ENCODE data around the gene NPAS3.

NPAS3 gene

GRCh38 chr14:33492491-33492890, 553.8 kb downstream of the NPAS3 start:
- Histone ChIP-seq H3K4me3 (no peak overlapping the region), H3K9me3 (no peaks in the 10 kb centered on the region), H3K4me1 (no peaks in the 10 kb centered on the region), H3K36me3 (replicated peaks) (no peaks in the 10 kb centered on the region), H3K27me3 (ENCODE audit: low read depth) (peaks cover 8% of the 10 kb centered on the region)
- DNase-seq (ENCODE audit: low spot score in 2 of 2) = no peak
- in situ Hi-C loops (cut with MboI; ENCODE audit: low sequenced_read_pairs) = no loop called here

GRCh38 chr14:33493266-33493665, 554.6 kb downstream of the NPAS3 start:
- Histone ChIP-seq H3K36me3 (replicated peaks) (no peaks in the 10 kb centered on the region), H3K4me3 (no peak overlapping the region), H3K27me3 (ENCODE audit: low read depth) (peaks cover 8% of the 10 kb centered on the region), H3K4me1 (no peaks in the 10 kb centered on the region), H3K9me3 (no peaks in the 10 kb centered on the region)
- no peak for DNase-seq (ENCODE audit: low spot score in 2 of 2)
- in situ Hi-C loops (cut with MboI; ENCODE audit: low sequenced_read_pairs) = no loop called here

- Histone ChIP-seq H3K36me3 (replicated peaks) (no peaks in the 10 kb centered on the region), H3K4me3 (no peak overlapping the region), H3K4me1 (no peaks in the 10 kb centered on the region), H3K9me3 (no peaks in the 10 kb centered on the region), H3K27me3 (ENCODE audit: low read depth) (peaks cover 8% of the 10 kb centered on the region)
- in situ Hi-C loops (cut with MboI; ENCODE audit: low sequenced_read_pairs) = no loop called here
- DNase-seq (ENCODE audit: low spot score in 2 of 2) = no peak
Measured at GRCh38 chr14:33493990-33494389, 555.3 kb downstream of the NPAS3 start.

GRCh38 chr14:33499687-33500086, 561.0 kb downstream of the NPAS3 start:
- no peak for DNase-seq (ENCODE audit: low spot score in 2 of 2)
- in situ Hi-C loops (cut with MboI; ENCODE audit: low sequenced_read_pairs) = no loop called here
- H3K4me3 ChIP-seq = no peak overlapping the region

GRCh38 chr14:33504246-33505099, 565.8 kb downstream of the NPAS3 start:
- H3K4me3 ChIP-seq = no peak overlapping the region
- peaks cover 32% of the 10 kb centered on the region for H3K27me3 ChIP-seq (ENCODE audit: low read depth)
- H3K36me3 ChIP-seq (replicated peaks) = no peaks in the 10 kb centered on the region
- DNase-seq (ENCODE audit: low spot score in 2 of 2) = no peak
- no peaks in the 10 kb centered on the region for H3K4me1 ChIP-seq
- no peaks in the 10 kb centered on the region for H3K9me3 ChIP-seq
- in situ Hi-C loops (cut with MboI; ENCODE audit: low sequenced_read_pairs) = no loop called here

More at GRCh38 chr14:33499687-33500086, 561.0 kb downstream of the NPAS3 start:
- H3K36me3 ChIP-seq (replicated peaks) = no peaks in the 10 kb centered on the region
- H3K27me3 ChIP-seq (ENCODE audit: low read depth) = peaks cover 32% of the 10 kb centered on the region
- no peaks in the 10 kb centered on the region for H3K4me1 ChIP-seq
- H3K9me3 ChIP-seq = no peaks in the 10 kb centered on the region

- Histone ChIP-seq H3K36me3 (replicated peaks) (no peaks in the 10 kb centered on the region), H3K4me3 (no peak overlapping the region), H3K27me3 (ENCODE audit: low read depth) (peaks cover 26% of the 10 kb centered on the region), H3K9me3 (no peaks in the 10 kb centered on the region), H3K4me1 (no peaks in the 10 kb centered on the region)
- no peak for DNase-seq (ENCODE audit: low spot score in 2 of 2)
- in situ Hi-C loops (cut with MboI; ENCODE audit: low sequenced_read_pairs) = no loop called here
Measured at GRCh38 chr14:33505266-33505962, 566.7 kb downstream of the NPAS3 start.

- Histone ChIP-seq H3K4me3 (no peak overlapping the region), H3K36me3 (replicated peaks) (no peaks in the 10 kb centered on the region), H3K4me1 (no peaks in the 10 kb centered on the region), H3K9me3 (no peaks in the 10 kb centered on the region), H3K27me3 (ENCODE audit: low read depth) (peaks cover 26% of the 10 kb centered on the region)
- in situ Hi-C loops (cut with MboI; ENCODE audit: low sequenced_read_pairs) = no loop called here
- no peak for DNase-seq (ENCODE audit: low spot score in 2 of 2)
Measured at GRCh38 chr14:33505963-33506329, 567.3 kb downstream of the NPAS3 start.

GRCh38 chr14:33508126-33509062, 569.7 kb downstream of the NPAS3 start:
- DNase-seq (ENCODE audit: low spot score in 2 of 2) = no peak
- Histone ChIP-seq H3K27me3 (ENCODE audit: low read depth) (peaks cover 13% of the 10 kb centered on the region), H3K36me3 (replicated peaks) (no peaks in the 10 kb centered on the region), H3K9me3 (no peaks in the 10 kb centered on the region), H3K4me3 (no peak overlapping the region), H3K4me1 (no peaks in the 10 kb centered on the region)
- in situ Hi-C loops (cut with MboI; ENCODE audit: low sequenced_read_pairs) = no loop called here

- no peaks in the 10 kb centered on the region for H3K9me3 ChIP-seq
- no peaks in the 10 kb centered on the region for H3K36me3 ChIP-seq (replicated peaks)
- no peak overlapping the region for H3K4me3 ChIP-seq
- in situ Hi-C loops (cut with MboI; ENCODE audit: low sequenced_read_pairs) = no loop called here
- no peak for DNase-seq (ENCODE audit: low spot score in 2 of 2)
- H3K4me1 ChIP-seq = no peaks in the 10 kb centered on the region
- peaks cover 7% of the 10 kb centered on the region for H3K27me3 ChIP-seq (ENCODE audit: low read depth)
Measured at GRCh38 chr14:33509454-33509853, 570.8 kb downstream of the NPAS3 start.

GRCh38 chr14:33510063-33510481, 571.4 kb downstream of the NPAS3 start:
- in situ Hi-C loops (cut with MboI; ENCODE audit: low sequenced_read_pairs) = no loop called here
- DNase-seq (ENCODE audit: low spot score in 2 of 2) = no peak
- H3K9me3 ChIP-seq = no peaks in the 10 kb centered on the region
- no peak overlapping the region for H3K4me3 ChIP-seq
- no peaks in the 10 kb centered on the region for H3K4me1 ChIP-seq
- no peaks in the 10 kb centered on the region for H3K36me3 ChIP-seq (replicated peaks)
- peaks cover 11% of the 10 kb centered on the region for H3K27me3 ChIP-seq (ENCODE audit: low read depth)

GRCh38 chr14:33510991-33511390, 572.3 kb downstream of the NPAS3 start:
- Histone ChIP-seq H3K4me1 (no peaks in the 10 kb centered on the region), H3K36me3 (replicated peaks) (no peaks in the 10 kb centered on the region), H3K27me3 (ENCODE audit: low read depth) (peaks cover 11% of the 10 kb centered on the region), H3K4me3 (no peak overlapping the region), H3K9me3 (no peaks in the 10 kb centered on the region)
- in situ Hi-C loops (cut with MboI; ENCODE audit: low sequenced_read_pairs) = no loop called here
- DNase-seq (ENCODE audit: low spot score in 2 of 2) = no peak

- DNase-seq (ENCODE audit: low spot score in 2 of 2) = no peak
- Histone ChIP-seq H3K4me3 (no peak overlapping the region), H3K4me1 (no peaks in the 10 kb centered on the region), H3K27me3 (ENCODE audit: low read depth) (peaks cover 11% of the 10 kb centered on the region), H3K9me3 (no peaks in the 10 kb centered on the region), H3K36me3 (replicated peaks) (no peaks in the 10 kb centered on the region)
- in situ Hi-C loops (cut with MboI; ENCODE audit: low sequenced_read_pairs) = no loop called here
Measured at GRCh38 chr14:33511851-33512640, 573.4 kb downstream of the NPAS3 start.

GRCh38 chr14:33515441-33515840, 576.8 kb downstream of the NPAS3 start:
- no peaks in the 10 kb centered on the region for H3K4me1 ChIP-seq
- no peaks in the 10 kb centered on the region for H3K36me3 ChIP-seq (replicated peaks)
- DNase-seq (ENCODE audit: low spot score in 2 of 2) = no peak
- H3K4me3 ChIP-seq = no peak overlapping the region
- in situ Hi-C loops (cut with MboI; ENCODE audit: low sequenced_read_pairs) = no loop called here
- H3K9me3 ChIP-seq = no peaks in the 10 kb centered on the region
- H3K27me3 ChIP-seq (ENCODE audit: low read depth) = peaks cover 14% of the 10 kb centered on the region

Data from HAP-1 (cell line).